OCI-LY3 (cell line): ENCODE measurements around the gene FRMD4A.

ENCODE experiments used
- H2AFZ ChIP-seq: fragments of 200-600, 300-600 bp; shearing (Covaris generic); 2 replicates; pipeline ENCODE4 v1.6.0; 2014; ENCODE audit warnings: antibody characterized with exemption, low read depth, low read length
- H3K27ac ChIP-seq: fragments of 200-600, 300-600 bp; sonication (generic); 2 replicates; pipeline ENCODE4 v1.5.1; 2014; ENCODE audit warnings: mild to moderate bottlenecking, low read length, moderate library complexity, mixed read lengths
- H3K27me3 ChIP-seq: fragments of 200-600, 300-600 bp; sonication (generic); 2 replicates; pipeline ENCODE4 v1.6.1; 2014; ENCODE audit warnings: low read depth, low read length, mixed read lengths
- H3K36me3 ChIP-seq: fragments of 200-600, 300-600 bp; sonication (generic); replicated peaks from 2 replicates; pipeline ENCODE3; 2014; ENCODE audit warnings: low read depth, low read length, mixed read lengths
- H3K4me1 ChIP-seq: fragments of 300-600, 200-600 bp; sonication (generic); 2 replicates; pipeline ENCODE4 v1.6.1; 2014; ENCODE audit warnings: low read length, mixed read lengths
- H3K4me2 ChIP-seq: fragments of 200-600, 300-600 bp; sonication (generic); 2 replicates; pipeline ENCODE4 v1.6.1; 2014; ENCODE audit warnings: low read length, mixed read lengths
- H3K4me3 ChIP-seq: fragments of 300-600, 200-600 bp; sonication (generic); 2 replicates; pipeline ENCODE4 v1.5.1; 2014; ENCODE audit warnings: antibody characterized with exemption, mild to moderate bottlenecking, low read length, moderate library complexity
- H3K79me2 ChIP-seq: fragments of 300-600, 200-600 bp; shearing (Covaris generic); 2 replicates; pipeline ENCODE4 v1.6.1; 2014; ENCODE audit warnings: mild to moderate bottlenecking, low read length, mixed read lengths
- H3K9ac ChIP-seq: fragments of 300-600, 200-600 bp; shearing (Covaris generic); 2 replicates; pipeline ENCODE4 v1.6.0; 2014; ENCODE audit warnings: mild to moderate bottlenecking, low read length, moderate library complexity
- H3K9me3 ChIP-seq: fragments of 200-600, 300-600 bp; shearing (Covaris generic); 2 replicates; pipeline ENCODE4 v1.6.1; 2014; ENCODE audit warnings: low read length, mixed read lengths; ENCODE audit not compliant: insufficient read depth
- H4K20me1 ChIP-seq: fragments of 200-600, 300-600 bp; sonication (generic); 2 replicates; pipeline ENCODE4 v1.6.1; 2016; ENCODE audit warnings: low read length, mixed read lengths; ENCODE audit not compliant: insufficient read depth
- EZH2phosphoT487 ChIP-seq: fragments of 200-600 bp; shearing (Covaris generic); IDR thresholded peaks from 2 replicates; pipeline ENCODE4 v1.6.1; 2018; ENCODE audit warnings: antibody characterized with exemption, mixed run types, low read depth
- TF ChIP-seq, protein P1 (sequence below): fragments of 200-600, 300-600 bp; sonication (generic); IDR thresholded peaks from 2 replicates; pipeline ENCODE4 v1.5.1; 2014; ENCODE audit warnings: antibody characterized with exemption, low read length, low read depth

The FRMD4A gene

DNA sequence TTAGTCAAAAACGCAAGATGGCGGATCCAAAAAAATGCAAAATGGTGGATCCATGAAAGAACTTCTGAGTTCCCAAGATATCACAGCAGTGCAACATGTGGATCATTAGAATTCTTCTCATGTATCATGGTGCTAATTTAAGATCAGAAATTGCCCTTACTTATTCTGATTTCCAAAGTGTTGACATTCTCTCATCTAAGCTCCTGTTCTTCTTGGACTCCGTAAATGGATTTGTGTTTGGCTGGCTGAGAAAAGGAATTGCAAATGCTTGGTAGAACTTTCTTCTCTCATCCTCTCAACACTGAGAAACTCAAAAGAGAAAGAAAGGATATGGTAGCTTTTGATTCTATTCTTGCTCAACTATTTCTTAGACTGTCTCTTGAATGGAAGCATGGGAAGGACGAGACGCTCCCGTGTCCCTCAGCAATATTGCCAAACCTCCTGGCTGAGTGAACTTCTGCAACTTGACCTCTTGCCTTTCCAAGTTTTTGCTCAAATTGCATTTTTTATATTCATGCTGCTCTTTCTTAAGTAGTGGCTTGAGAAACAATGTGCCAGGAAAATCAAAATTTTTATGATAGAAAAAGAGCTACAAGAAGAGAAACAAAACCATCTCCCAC, 44.7 kb downstream of the FRMD4A start:
- no peak overlapping the region for H3K4me3 ChIP-seq
- no peaks in the 10 kb centered on the region for H4K20me1 ChIP-seq
- H3K79me2 ChIP-seq = no peaks in the 10 kb centered on the region
- no peaks in the 10 kb centered on the region for H3K36me3 ChIP-seq
- no peak overlapping the region for H3K27ac ChIP-seq
- H3K4me2 ChIP-seq = no peak overlapping the region
- H3K9ac ChIP-seq = no peak overlapping the region
- H3K9me3 ChIP-seq = no peaks in the 10 kb centered on the region
- peaks cover 6% of the 10 kb centered on the region; the same call in 1 of the 2 replicates for H3K27me3 ChIP-seq
- no peaks in the 10 kb centered on the region for H3K4me1 ChIP-seq
- H2AFZ ChIP-seq = no peak overlapping the region
- no peak for TF ChIP-seq EZH2phosphoT487
- TF ChIP-seq, protein P1, sequence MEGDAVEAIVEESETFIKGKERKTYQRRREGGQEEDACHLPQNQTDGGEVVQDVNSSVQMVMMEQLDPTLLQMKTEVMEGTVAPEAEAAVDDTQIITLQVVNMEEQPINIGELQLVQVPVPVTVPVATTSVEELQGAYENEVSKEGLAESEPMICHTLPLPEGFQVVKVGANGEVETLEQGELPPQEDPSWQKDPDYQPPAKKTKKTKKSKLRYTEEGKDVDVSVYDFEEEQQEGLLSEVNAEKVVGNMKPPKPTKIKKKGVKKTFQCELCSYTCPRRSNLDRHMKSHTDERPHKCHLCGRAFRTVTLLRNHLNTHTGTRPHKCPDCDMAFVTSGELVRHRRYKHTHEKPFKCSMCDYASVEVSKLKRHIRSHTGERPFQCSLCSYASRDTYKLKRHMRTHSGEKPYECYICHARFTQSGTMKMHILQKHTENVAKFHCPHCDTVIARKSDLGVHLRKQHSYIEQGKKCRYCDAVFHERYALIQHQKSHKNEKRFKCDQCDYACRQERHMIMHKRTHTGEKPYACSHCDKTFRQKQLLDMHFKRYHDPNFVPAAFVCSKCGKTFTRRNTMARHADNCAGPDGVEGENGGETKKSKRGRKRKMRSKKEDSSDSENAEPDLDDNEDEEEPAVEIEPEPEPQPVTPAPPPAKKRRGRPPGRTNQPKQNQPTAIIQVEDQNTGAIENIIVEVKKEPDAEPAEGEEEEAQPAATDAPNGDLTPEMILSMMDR = no peak

DNA sequence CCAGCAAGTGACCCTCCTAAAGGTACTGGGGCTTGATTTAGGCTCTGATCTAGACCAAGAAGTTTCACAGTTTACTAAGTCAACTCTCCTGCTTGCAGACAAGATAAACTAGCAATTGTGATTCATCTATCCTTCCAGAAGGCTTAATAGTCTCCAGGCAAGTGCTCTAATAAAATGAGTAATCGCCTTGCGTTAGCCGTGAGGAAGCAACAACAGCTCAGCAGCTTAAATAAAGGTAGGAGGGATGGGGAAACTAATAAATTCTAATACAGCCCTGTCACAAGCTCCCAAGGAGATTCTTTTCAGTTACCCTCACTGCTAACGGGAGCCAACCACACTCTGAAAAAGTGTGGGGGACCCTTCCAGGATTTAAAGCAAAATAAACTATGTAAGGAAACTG, 48.4 kb downstream of the FRMD4A start:
- Histone ChIP-seq H3K4me3 (no peak overlapping the region), H3K4me1 (no peaks in the 10 kb centered on the region), H3K36me3 (no peaks in the 10 kb centered on the region), H3K79me2 (no peaks in the 10 kb centered on the region), H4K20me1 (no peaks in the 10 kb centered on the region), H3K27ac (no peak overlapping the region), H2AFZ (no peak overlapping the region), H3K4me2 (no peak overlapping the region), H3K9ac (no peak overlapping the region), H3K9me3 (no peaks in the 10 kb centered on the region), H3K27me3 (peaks cover 6% of the 10 kb centered on the region; the same call in 1 of the 2 replicates)
- no peak for TF ChIP-seq EZH2phosphoT487
- TF ChIP-seq, protein P1 = no peak

DNA sequence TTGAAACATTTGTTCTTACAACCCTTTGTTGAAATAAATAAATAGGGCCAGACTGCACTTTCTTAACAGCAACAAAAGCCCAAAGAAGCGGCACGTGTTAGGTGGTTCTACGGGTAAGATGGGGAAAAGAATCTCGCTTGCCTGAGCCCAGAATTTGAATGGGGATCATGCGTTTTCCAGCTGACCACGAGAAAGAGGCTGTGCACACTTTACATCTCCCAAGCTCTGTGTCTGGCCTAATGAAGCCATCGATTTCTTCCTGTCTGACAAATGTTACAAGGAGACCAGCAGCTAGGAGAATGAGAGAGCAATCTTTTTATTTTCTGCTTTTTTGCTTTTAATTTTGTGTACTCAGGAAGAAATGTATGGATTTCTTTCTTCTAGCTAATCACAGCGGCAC, 52.2 kb downstream of the FRMD4A start:
- TF ChIP-seq, protein P1 = no peak
- no peak for TF ChIP-seq EZH2phosphoT487
- no peak overlapping the region for H2AFZ ChIP-seq
- H3K27me3 ChIP-seq = peaks cover 12% of the 10 kb centered on the region

DNA sequence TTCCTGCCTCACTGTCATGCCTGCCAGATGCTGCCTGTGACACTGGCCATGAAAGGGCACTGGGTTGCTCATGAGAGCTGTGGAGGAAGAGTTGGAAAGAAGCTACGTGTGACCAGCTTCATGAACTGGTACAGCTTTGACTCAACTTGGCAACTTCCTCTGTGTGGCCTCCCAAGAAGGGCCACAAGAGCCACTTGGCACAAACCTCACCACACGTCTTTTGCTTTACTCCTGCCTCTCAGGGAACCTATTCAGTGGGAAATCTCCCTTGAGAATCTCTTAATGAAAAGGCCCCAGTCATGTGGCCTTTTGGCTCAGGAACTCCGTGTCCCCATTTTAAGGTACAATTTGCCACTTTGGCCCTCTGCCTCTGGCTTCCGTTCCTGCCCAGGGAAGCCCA, 54.5 kb downstream of the FRMD4A start:
- H3K4me2 ChIP-seq = no peak overlapping the region
- H3K9ac ChIP-seq = no peak overlapping the region
- no peaks in the 10 kb centered on the region for H3K9me3 ChIP-seq
- no peak overlapping the region for H3K27ac ChIP-seq
- no peaks in the 10 kb centered on the region for H3K4me1 ChIP-seq
- no peak overlapping the region for H3K4me3 ChIP-seq
- no peaks in the 10 kb centered on the region for H4K20me1 ChIP-seq
- H3K27me3 ChIP-seq = peaks cover 9% of the 10 kb centered on the region
- no peaks in the 10 kb centered on the region for H3K79me2 ChIP-seq
- TF ChIP-seq, protein P1 = no peak
- TF ChIP-seq EZH2phosphoT487 = no peak
- H2AFZ ChIP-seq = no peak overlapping the region
- H3K36me3 ChIP-seq = no peaks in the 10 kb centered on the region

More for the DNA sequence above, 52.2 kb downstream of the FRMD4A start:
- Histone ChIP-seq H4K20me1 (no peaks in the 10 kb centered on the region), H3K9ac (no peak overlapping the region), H3K4me2 (no peak overlapping the region), H3K9me3 (no peaks in the 10 kb centered on the region), H3K4me3 (no peak overlapping the region), H3K4me1 (no peaks in the 10 kb centered on the region), H3K27ac (no peak overlapping the region), H3K79me2 (no peaks in the 10 kb centered on the region), H3K36me3 (no peaks in the 10 kb centered on the region)
